Measurements from ENCODE around the gene CEP131.
A peak's percentile ranks its signal among the peaks of the same experiment; 100 is the strongest.
"Not testable (repeated sequence)": the region's sequence is repeated elsewhere in the genome, so short reads cannot be mapped to it uniquely, and the experiment has no call there.

The CEP131 gene

GRCh38 chr17:81238490-81238814 lies 15.7 kb upstream of the CEP131 start:
- no peak for DNase-seq

- DNase-seq: no peak
Observed at GRCh38 chr17:81237591-81238489, 15.1 kb upstream of the CEP131 start.

GRCh38 chr17:81236784-81237183 lies 14.0 kb upstream of the CEP131 start:
- DNase-seq: no peak

GRCh38 chr17:81235822-81236740 lies 13.3 kb upstream of the CEP131 start:
- DNase-seq: no peak

GRCh38 chr17:81234940-81235821 lies 12.4 kb upstream of the CEP131 start:
- no peak for DNase-seq

GRCh38 chr17:81234506-81234855 lies 11.7 kb upstream of the CEP131 start:
- no peak for DNase-seq

GRCh38 chr17:81233811-81234505 lies 11.2 kb upstream of the CEP131 start:
- DNase-seq: no peak

- no peak for DNase-seq
Observed at GRCh38 chr17:81233316-81233715, 10.6 kb upstream of the CEP131 start.

GRCh38 chr17:81232616-81233241 lies 10.0 kb upstream of the CEP131 start:
- no peak for DNase-seq

- no peak for DNase-seq
Observed at GRCh38 chr17:81231766-81232581, 9.2 kb upstream of the CEP131 start.

- DNase-seq: no peak
Observed at GRCh38 chr17:81231121-81231645, 8.4 kb upstream of the CEP131 start.

GRCh38 chr17:81230043-81230820 lies 7.5 kb upstream of the CEP131 start:
- peak in 1 of 2 experiments; percentile 38 for DNase-seq

GRCh38 chr17:81229666-81229920 lies 6.8 kb upstream of the CEP131 start:
- no peak for DNase-seq

- no peak for DNase-seq
Observed at GRCh38 chr17:81228834-81229665, 6.3 kb upstream of the CEP131 start.

- DNase-seq: no peak
Observed at GRCh38 chr17:81228420-81228819, 5.7 kb upstream of the CEP131 start.

GRCh38 chr17:81227630-81228029 lies 4.9 kb upstream of the CEP131 start:
- not testable (repeated sequence) for DNase-seq

GRCh38 chr17:81223762-81224130 lies 981 bp upstream of the CEP131 start:
- DNase-seq: peak; percentile 37 to 52

- DNase-seq: no peak
Observed at GRCh38 chr17:81222620-81222905, 202 bp downstream of the CEP131 start.

- DNase-seq: no peak
Observed at GRCh38 chr17:81221842-81222619, 734 bp downstream of the CEP131 start.

Measured in NCI-H1930 (cell line).